ENCODE results near the gene CD164. TPM values are rescaled to one million over a fixed set of nuclear protein-coding genes. Genes with fewer than 3 reads are reported as not detected.
A peak's percentile ranks its signal among the peaks of the same experiment; 100 is the strongest.
"Not testable (repeated sequence)": the region's sequence is repeated elsewhere in the genome, so short reads cannot be mapped to it uniquely, and the experiment has no call there.

Gene CD164
- total RNA-seq, 2 experiments from 2014 or later = 238 to 275 TPM

- H3K27me3 Mint-ChIP-seq = no peaks in the 10 kb centered on the region
- CTCF ChIA-PET = interaction anchor here (2.5 kb wide), 1 partner anchor 33 kb away, joined by 9 read pairs; the partner anchor contains the start of gene CD164
- H3K27ac Mint-ChIP-seq = no peak overlapping the region
- no peak overlapping the region for H3K4me3 Mint-ChIP-seq
- H3K9me3 Mint-ChIP-seq (ENCODE audit: low read depth) = no peaks in the 10 kb centered on the region
- peaks cover 23% of the 10 kb centered on the region for H3K36me3 Mint-ChIP-seq
- no peak for DNase-seq
- ATAC-seq = no peak
- H3K4me1 Mint-ChIP-seq = peaks cover 10% of the 10 kb centered on the region
Measured at GRCh38 chr6:109349419-109349987, 32.8 kb downstream of the CD164 start.

- no peaks in the 10 kb centered on the region for H3K9me3 Mint-ChIP-seq (ENCODE audit: low read depth)
- no peak overlapping the region for H3K27ac Mint-ChIP-seq
- H3K36me3 Mint-ChIP-seq = peaks cover 16% of the 10 kb centered on the region
- H3K4me1 Mint-ChIP-seq = peaks cover 10% of the 10 kb centered on the region
- DNase-seq (no peak), ATAC-seq (no peak)
- H3K4me3 Mint-ChIP-seq = no peak overlapping the region
- H3K27me3 Mint-ChIP-seq = no peaks in the 10 kb centered on the region
- CTCF ChIA-PET = no interaction called here
Measured at GRCh38 chr6:109348226-109348625, 34.0 kb downstream of the CD164 start.

- Mint-ChIP-seq H3K36me3 (peaks cover 14% of the 10 kb centered on the region), H3K9me3 (ENCODE audit: low read depth) (no peaks in the 10 kb centered on the region), H3K4me1 (peaks cover 10% of the 10 kb centered on the region), H3K27ac (no peak overlapping the region), H3K4me3 (no peak overlapping the region), H3K27me3 (no peaks in the 10 kb centered on the region)
- ATAC-seq (no peak), DNase-seq (no peak)
- CTCF ChIA-PET = no interaction called here
Measured at GRCh38 chr6:109347779-109348178, 34.5 kb downstream of the CD164 start.

- Mint-ChIP-seq H3K9me3 (ENCODE audit: low read depth) (no peaks in the 10 kb centered on the region), H3K36me3 (peaks cover 4% of the 10 kb centered on the region), H3K27ac (no peak overlapping the region), H3K27me3 (no peaks in the 10 kb centered on the region), H3K4me3 (no peak overlapping the region), H3K4me1 (no peaks in the 10 kb centered on the region)
- no peak for DNase-seq
- CTCF ChIA-PET = no interaction called here
- no peak for ATAC-seq
Measured at GRCh38 chr6:109345986-109346385, 36.3 kb downstream of the CD164 start.

GRCh38 chr6:109344226-109344625 lies 38.0 kb downstream of the CD164 start:
- no peaks in the 10 kb centered on the region for H3K27me3 Mint-ChIP-seq
- ATAC-seq = no peak
- DNase-seq = no peak
- no peak overlapping the region for H3K4me3 Mint-ChIP-seq
- H3K36me3 Mint-ChIP-seq = peaks cover 2% of the 10 kb centered on the region
- H3K27ac Mint-ChIP-seq = no peak overlapping the region
- no peaks in the 10 kb centered on the region for H3K9me3 Mint-ChIP-seq (ENCODE audit: low read depth)
- no peaks in the 10 kb centered on the region for H3K4me1 Mint-ChIP-seq
- CTCF ChIA-PET = no interaction called here

GRCh38 chr6:109343518-109343917 lies 38.7 kb downstream of the CD164 start:
- no peaks in the 10 kb centered on the region for H3K9me3 Mint-ChIP-seq (ENCODE audit: low read depth)
- no peak overlapping the region for H3K27ac Mint-ChIP-seq
- DNase-seq (no peak), ATAC-seq (no peak)
- no peak overlapping the region for H3K4me3 Mint-ChIP-seq
- CTCF ChIA-PET = no interaction called here
- no peaks in the 10 kb centered on the region for H3K27me3 Mint-ChIP-seq
- H3K36me3 Mint-ChIP-seq = peaks cover 2% of the 10 kb centered on the region
- H3K4me1 Mint-ChIP-seq = no peaks in the 10 kb centered on the region

GRCh38 chr6:109342911-109343310 lies 39.4 kb downstream of the CD164 start:
- CTCF ChIA-PET = no interaction called here

GRCh38 chr6:109342506-109342905 lies 39.8 kb downstream of the CD164 start:
- no peaks in the 10 kb centered on the region for H3K9me3 Mint-ChIP-seq (ENCODE audit: low read depth)
- H3K27me3 Mint-ChIP-seq = no peaks in the 10 kb centered on the region
- peaks cover 2% of the 10 kb centered on the region for H3K36me3 Mint-ChIP-seq
- H3K4me1 Mint-ChIP-seq = no peaks in the 10 kb centered on the region
- H3K27ac Mint-ChIP-seq = no peak overlapping the region
- no peak overlapping the region for H3K4me3 Mint-ChIP-seq
- DNase-seq = no peak
- no peak for ATAC-seq
- CTCF ChIA-PET = no interaction called here

More at GRCh38 chr6:109342911-109343310, 39.4 kb downstream of the CD164 start:
- Mint-ChIP-seq H3K4me1 (no peaks in the 10 kb centered on the region), H3K27me3 (no peaks in the 10 kb centered on the region), H3K4me3 (no peak overlapping the region), H3K27ac (no peak overlapping the region), H3K36me3 (peaks cover 2% of the 10 kb centered on the region), H3K9me3 (ENCODE audit: low read depth) (no peaks in the 10 kb centered on the region)
- ATAC-seq (no peak), DNase-seq (no peak)

- CTCF ChIA-PET = interaction anchor here (1.1 to 1.2 kb wide), 2 partner anchors 42 to 43 kb away, joined by 3 read pairs; no protein-coding TSS in a partner anchor
- no peaks in the 10 kb centered on the region for H3K4me1 Mint-ChIP-seq
- H3K27ac Mint-ChIP-seq = no peak overlapping the region
- H3K4me3 Mint-ChIP-seq = no peak overlapping the region
- DNase-seq (no peak), ATAC-seq (no peak)
- no peaks in the 10 kb centered on the region for H3K27me3 Mint-ChIP-seq
- peaks cover 2% of the 10 kb centered on the region for H3K36me3 Mint-ChIP-seq
- H3K9me3 Mint-ChIP-seq (ENCODE audit: low read depth) = no peaks in the 10 kb centered on the region
Measured at GRCh38 chr6:109340811-109341210, 41.5 kb downstream of the CD164 start.

- Mint-ChIP-seq H3K4me1 (no peaks in the 10 kb centered on the region), H3K9me3 (ENCODE audit: low read depth) (no peaks in the 10 kb centered on the region), H3K4me3 (no peak overlapping the region), H3K27me3 (no peaks in the 10 kb centered on the region), H3K36me3 (peaks cover 2% of the 10 kb centered on the region), H3K27ac (no peak overlapping the region)
- CTCF ChIA-PET = no interaction called here
- ATAC-seq (no peak), DNase-seq (no peak)
Measured at GRCh38 chr6:109339906-109340678, 42.2 kb downstream of the CD164 start.

- ATAC-seq (no peak), DNase-seq (no peak)
- H3K4me1 Mint-ChIP-seq = peaks cover 7% of the 10 kb centered on the region
- H3K9me3 Mint-ChIP-seq (ENCODE audit: low read depth) = no peaks in the 10 kb centered on the region
- H3K27me3 Mint-ChIP-seq = no peaks in the 10 kb centered on the region
- no peak overlapping the region for H3K27ac Mint-ChIP-seq
- no peak overlapping the region for H3K4me3 Mint-ChIP-seq
- peaks cover 2% of the 10 kb centered on the region for H3K36me3 Mint-ChIP-seq
- CTCF ChIA-PET = no interaction called here
Measured at GRCh38 chr6:109336221-109336961, 45.9 kb downstream of the CD164 start.

- H3K27ac Mint-ChIP-seq; H3K4me3 Mint-ChIP-seq; H3K9me3 Mint-ChIP-seq (ENCODE audit: low read depth); CTCF ChIA-PET; ATAC-seq; H3K27me3 Mint-ChIP-seq; H3K36me3 Mint-ChIP-seq; DNase-seq; H3K4me1 Mint-ChIP-seq: not testable (repeated sequence)
Measured at GRCh38 chr6:109333870-109334269, 48.4 kb downstream of the CD164 start.

GRCh38 chr6:109332748-109333147 lies 49.5 kb downstream of the CD164 start:
- H3K4me1 Mint-ChIP-seq = peaks cover 7% of the 10 kb centered on the region
- no peak overlapping the region for H3K27ac Mint-ChIP-seq
- peak; percentile 39 for ATAC-seq
- no peak for DNase-seq
- H3K36me3 Mint-ChIP-seq = peaks cover 7% of the 10 kb centered on the region
- no peaks in the 10 kb centered on the region for H3K27me3 Mint-ChIP-seq
- CTCF ChIA-PET = no interaction called here
- H3K4me3 Mint-ChIP-seq = no peak overlapping the region
- H3K9me3 Mint-ChIP-seq (ENCODE audit: low read depth) = no peaks in the 10 kb centered on the region

GRCh38 chr6:109331081-109331480 lies 51.2 kb downstream of the CD164 start:
- Mint-ChIP-seq H3K4me1 (peaks cover 7% of the 10 kb centered on the region), H3K27me3 (peaks cover 2% of the 10 kb centered on the region), H3K36me3 (peaks cover 7% of the 10 kb centered on the region), H3K9me3 (ENCODE audit: low read depth) (no peaks in the 10 kb centered on the region), H3K27ac (no peak overlapping the region), H3K4me3 (no peak overlapping the region)
- CTCF ChIA-PET = no interaction called here
- no peak for DNase-seq
- no peak for ATAC-seq

All from activated CD8-positive, alpha-beta memory T cell treated with anti-CD3 and anti-CD28 coated beads, Interleukin-2, amount 10 ng/mL, durations not matched to agents 7 days and 5 days (primary cell).